Panc1 (cell line): ENCODE results near the gene PRDM12. TPM values are rescaled to one million over a fixed set of nuclear protein-coding genes. Genes with fewer than 3 reads are reported as not detected.

Source experiments
- ATAC-seq: fragments of 200-7000 bp; cut with Tn5 transposase; 2 replicates; pipeline ENCODE4 v1.9.1; 2020; ENCODE audit warnings: mild to moderate bottlenecking, moderate library complexity
- BruUV-seq: library from RNA; stranded (reverse); fragments of 400-500 nt; replicated peaks from 2 replicates; lab custom pipeline; 2021; lab: Mats Ljungman, UMichigan
- CTCF ChIA-PET: fragments of 300-600 bp; sonication (Branson Sonifier 250); formaldehyde crosslinking; loops from one replicate; lab custom pipeline; 2022; ENCODE audit warnings: antibody characterized with exemption; lab: Charles Lee
- POLR2A ChIA-PET: fragments of 300-600 bp; sonication (Branson Sonifier 250); formaldehyde crosslinking; loops from one replicate; lab custom pipeline; 2022; ENCODE audit warnings: antibody characterized with exemption; lab: Charles Lee
- DNase-seq: peaks from one replicate; pipeline ENCODE4 v3.0.0-alpha.2; 2010; ENCODE audit warnings: low read depth, low spot score
- H3K27ac ChIP-seq: 2 replicates; pipeline ENCODE4 v1.5.1; 2011; ENCODE audit warnings: mild to moderate bottlenecking, low read length, inconsistent platforms
- H3K27me3 ChIP-seq: fragments of 200-500 bp; sonication (Bioruptor generic); 2 replicates; pipeline ENCODE4 v1.6.0; 2014; ENCODE audit warnings: low read length, inconsistent platforms; ENCODE audit not compliant: control insufficient read depth, insufficient read depth
- H3K36me3 ChIP-seq: fragments of 200-500 bp; sonication (Bioruptor generic); 2 replicates; pipeline ENCODE4 v1.5.1; 2014; ENCODE audit warnings: inconsistent platforms, mild to moderate bottlenecking, low read length, moderate library complexity; ENCODE audit not compliant: control insufficient read depth, insufficient read depth
- H3K4me1 ChIP-seq: 2 replicates; pipeline ENCODE4 v1.5.1; 2011; ENCODE audit warnings: inconsistent platforms, mild to moderate bottlenecking, low read length, moderate library complexity; ENCODE audit not compliant: control insufficient read depth, insufficient read depth
- H3K4me3 ChIP-seq, 2 experiments: 2 replicates each; pipeline ENCODE4 v1.5.1; 2011 to 2012; ENCODE audit warnings: low read depth in 2 of 2, low read length in 2 of 2, mild to moderate bottlenecking in 2 of 2, inconsistent platforms in 1 of 2, moderate library complexity in 1 of 2
- H3K9me3 ChIP-seq: fragments of 200-500 bp; sonication (Bioruptor generic); 2 replicates; pipeline ENCODE4 v1.5.1; 2014; ENCODE audit warnings: low read depth, mild to moderate bottlenecking, inconsistent platforms, low read length, moderate library complexity; ENCODE audit not compliant: control insufficient read depth, insufficient read depth
- POLR2AphosphoS5 ChIP-seq: IDR thresholded peaks from 2 replicates; pipeline ENCODE4 v1.6.1; 2012; ENCODE audit warnings: mild to moderate bottlenecking, low read depth, low read length, moderate library complexity
- SIN3A ChIP-seq: IDR thresholded peaks from 2 replicates; pipeline ENCODE4 v1.6.1; 2012; ENCODE audit warnings: low read depth, mild to moderate bottlenecking, low read length, moderate library complexity, borderline replicate concordance; ENCODE audit not compliant: insufficient read depth
- TCF7L2 ChIP-seq: IDR thresholded peaks from 2 replicates; pipeline ENCODE4 v1.6.1; 2011; ENCODE audit warnings: mild to moderate bottlenecking, low read depth, low read length, inconsistent platforms
- in situ Hi-C: cut with HindIII; loops from 2 replicates; pipeline ENCODE4 v1.10.0; 2016; ENCODE audit warnings: low sequenced_read_pairs, low pct_unique_long_range_greater_than_20kb
- intact Hi-C: fragments of 100-400 bp; cut with micrococcal nuclease; formaldehyde crosslinking; loops from one replicate; pipeline ENCODE4 v1.10.0; 2022; ENCODE audit not compliant: unreplicated experiment
- total RNA-seq: library from RNA; stranded (reverse); gene quantifications from one replicate; pipeline ENCODE4 v1.2.1, GENCODE V29; 2021; ENCODE audit not compliant: unreplicated experiment
- TF ChIP-seq, protein P1 (sequence below): fragments of 450-650 bp; IDR thresholded peaks from 2 replicates; pipeline ENCODE4 v1.5.1; 2017; ENCODE audit warnings: mild to moderate bottlenecking
- TF ChIP-seq, protein P2 (sequence below), 2 experiments: IDR thresholded peaks; 2 replicates each; pipeline ENCODE4 v1.6.1; 2011 to 2012; ENCODE audit warnings: low read depth in 2 of 2, control low read depth in 1 of 2, low read length in 1 of 2, mild to moderate bottlenecking in 1 of 2, moderate library complexity in 1 of 2; ENCODE audit not compliant: insufficient read depth in 1 of 2

PRDM12 gene
- total RNA-seq, 1 experiment from 2014 or later, result 0.08 TPM

DNA sequence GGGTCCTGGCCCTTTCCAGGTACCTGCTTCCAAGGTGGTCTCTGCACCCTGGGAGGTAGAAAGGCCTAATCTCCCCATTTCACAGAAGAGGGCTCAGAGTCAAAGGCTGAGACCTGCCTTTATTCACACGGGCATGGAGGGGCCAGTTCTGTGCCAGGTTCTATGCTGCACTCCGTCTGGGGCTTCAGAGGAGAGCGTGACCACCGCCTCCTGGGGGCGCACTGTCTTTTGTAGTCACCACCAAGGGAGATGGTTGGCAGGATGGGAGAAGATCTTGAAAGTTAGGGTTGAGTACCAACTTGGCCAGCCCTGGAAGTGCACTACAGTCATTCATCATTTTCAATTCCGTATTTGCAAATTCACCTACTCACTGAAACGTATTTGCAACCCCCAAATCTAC, 23.7 kb upstream of the PRDM12 start:
- TF ChIP-seq, protein P1, sequence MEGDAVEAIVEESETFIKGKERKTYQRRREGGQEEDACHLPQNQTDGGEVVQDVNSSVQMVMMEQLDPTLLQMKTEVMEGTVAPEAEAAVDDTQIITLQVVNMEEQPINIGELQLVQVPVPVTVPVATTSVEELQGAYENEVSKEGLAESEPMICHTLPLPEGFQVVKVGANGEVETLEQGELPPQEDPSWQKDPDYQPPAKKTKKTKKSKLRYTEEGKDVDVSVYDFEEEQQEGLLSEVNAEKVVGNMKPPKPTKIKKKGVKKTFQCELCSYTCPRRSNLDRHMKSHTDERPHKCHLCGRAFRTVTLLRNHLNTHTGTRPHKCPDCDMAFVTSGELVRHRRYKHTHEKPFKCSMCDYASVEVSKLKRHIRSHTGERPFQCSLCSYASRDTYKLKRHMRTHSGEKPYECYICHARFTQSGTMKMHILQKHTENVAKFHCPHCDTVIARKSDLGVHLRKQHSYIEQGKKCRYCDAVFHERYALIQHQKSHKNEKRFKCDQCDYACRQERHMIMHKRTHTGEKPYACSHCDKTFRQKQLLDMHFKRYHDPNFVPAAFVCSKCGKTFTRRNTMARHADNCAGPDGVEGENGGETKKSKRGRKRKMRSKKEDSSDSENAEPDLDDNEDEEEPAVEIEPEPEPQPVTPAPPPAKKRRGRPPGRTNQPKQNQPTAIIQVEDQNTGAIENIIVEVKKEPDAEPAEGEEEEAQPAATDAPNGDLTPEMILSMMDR, result no peak
- no peak for TF ChIP-seq SIN3A
- no peak for TF ChIP-seq TCF7L2
- TF ChIP-seq, protein P2, sequence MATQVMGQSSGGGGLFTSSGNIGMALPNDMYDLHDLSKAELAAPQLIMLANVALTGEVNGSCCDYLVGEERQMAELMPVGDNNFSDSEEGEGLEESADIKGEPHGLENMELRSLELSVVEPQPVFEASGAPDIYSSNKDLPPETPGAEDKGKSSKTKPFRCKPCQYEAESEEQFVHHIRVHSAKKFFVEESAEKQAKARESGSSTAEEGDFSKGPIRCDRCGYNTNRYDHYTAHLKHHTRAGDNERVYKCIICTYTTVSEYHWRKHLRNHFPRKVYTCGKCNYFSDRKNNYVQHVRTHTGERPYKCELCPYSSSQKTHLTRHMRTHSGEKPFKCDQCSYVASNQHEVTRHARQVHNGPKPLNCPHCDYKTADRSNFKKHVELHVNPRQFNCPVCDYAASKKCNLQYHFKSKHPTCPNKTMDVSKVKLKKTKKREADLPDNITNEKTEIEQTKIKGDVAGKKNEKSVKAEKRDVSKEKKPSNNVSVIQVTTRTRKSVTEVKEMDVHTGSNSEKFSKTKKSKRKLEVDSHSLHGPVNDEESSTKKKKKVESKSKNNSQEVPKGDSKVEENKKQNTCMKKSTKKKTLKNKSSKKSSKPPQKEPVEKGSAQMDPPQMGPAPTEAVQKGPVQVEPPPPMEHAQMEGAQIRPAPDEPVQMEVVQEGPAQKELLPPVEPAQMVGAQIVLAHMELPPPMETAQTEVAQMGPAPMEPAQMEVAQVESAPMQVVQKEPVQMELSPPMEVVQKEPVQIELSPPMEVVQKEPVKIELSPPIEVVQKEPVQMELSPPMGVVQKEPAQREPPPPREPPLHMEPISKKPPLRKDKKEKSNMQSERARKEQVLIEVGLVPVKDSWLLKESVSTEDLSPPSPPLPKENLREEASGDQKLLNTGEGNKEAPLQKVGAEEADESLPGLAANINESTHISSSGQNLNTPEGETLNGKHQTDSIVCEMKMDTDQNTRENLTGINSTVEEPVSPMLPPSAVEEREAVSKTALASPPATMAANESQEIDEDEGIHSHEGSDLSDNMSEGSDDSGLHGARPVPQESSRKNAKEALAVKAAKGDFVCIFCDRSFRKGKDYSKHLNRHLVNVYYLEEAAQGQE (IDR thresholded peaks at IDR 0.05; ENCODE audit: insufficient read depth in 1 of 2, low read depth in 2 of 2, low read length in 1 of 2), result no peak
- TF ChIP-seq POLR2AphosphoS5, result no peak
- Histone ChIP-seq H3K27me3 (no peaks in the 10 kb centered on the region), H3K4me3 (no peak overlapping the region), H3K4me1 (no peaks in the 10 kb centered on the region), H3K27ac (no peak overlapping the region), H3K36me3 (peaks cover 3% of the 10 kb centered on the region; the same call in 1 of the 2 replicates), H3K9me3 (no peaks in the 10 kb centered on the region)
- ATAC-seq (no peak), DNase-seq (no peak)
- POLR2A ChIA-PET, result no interaction called here
- BruUV-seq, result no TSS peak
- intact Hi-C loops, result no loop called here
- in situ Hi-C loops, result no loop called here
- CTCF ChIA-PET, result no interaction called here

DNA sequence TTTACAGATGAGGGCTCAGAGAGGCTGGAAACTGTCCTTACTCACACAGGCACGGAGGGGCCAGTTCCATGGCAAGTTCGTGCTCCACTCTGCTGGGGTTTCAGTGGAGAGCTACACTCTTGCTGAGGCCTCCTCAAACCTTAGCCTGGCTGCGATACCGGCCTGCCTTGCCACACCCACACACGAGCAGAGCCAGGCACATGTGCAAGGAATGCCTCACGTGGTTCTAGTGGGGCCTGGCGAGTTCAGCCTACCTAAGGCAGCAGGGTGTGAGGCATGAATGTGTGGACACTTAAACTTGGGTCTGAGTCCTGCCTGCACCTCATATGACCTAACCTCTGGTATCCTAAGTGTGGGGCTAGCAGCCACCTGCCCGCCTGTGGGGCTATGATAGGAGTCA, 21.5 kb upstream of the PRDM12 start:
- BruUV-seq, result no TSS peak
- Histone ChIP-seq H3K27ac (no peak overlapping the region), H3K4me3 (no peak overlapping the region), H3K27me3 (no peaks in the 10 kb centered on the region), H3K4me1 (no peaks in the 10 kb centered on the region), H3K9me3 (no peaks in the 10 kb centered on the region), H3K36me3 (peaks cover under 1% of the 10 kb centered on the region; the same call in 1 of the 2 replicates)
- intact Hi-C loops, result no loop called here
- no peak for DNase-seq
- TF ChIP-seq, protein P1, result no peak
- TF ChIP-seq TCF7L2, result no peak
- TF ChIP-seq, protein P2 (IDR thresholded peaks at IDR 0.05; ENCODE audit: insufficient read depth in 1 of 2, low read depth in 2 of 2, low read length in 1 of 2), result no peak
- TF ChIP-seq POLR2AphosphoS5, result no peak
- TF ChIP-seq SIN3A, result no peak
- in situ Hi-C loops, result no loop called here
- ChIA-PET CTCF (no interaction called here), POLR2A (no interaction called here)
- ATAC-seq, result 0 out of 2 replicates have a peak, but pooled peaks have one; percentile 34
